GM23248 (cell line): Measurements from ENCODE around the gene GLRX2. TPM values are rescaled to one million over a fixed set of nuclear protein-coding genes. Genes with fewer than 3 reads are reported as not detected.

Source experiments
- DNase-seq: peaks from one replicate; pipeline ENCODE4 v3.0.0-alpha.2; 2015
- H2AFZ ChIP-seq: fragments of 200-600 bp; sonication (generic); 2 replicates; pipeline ENCODE4 v1.6.1; 2016; ENCODE audit warnings: antibody characterized with exemption
- H3F3A ChIP-seq: fragments of 200-600 bp; sonication (generic); 2 replicates; pipeline ENCODE4 v1.6.1; 2016; ENCODE audit warnings: mild to moderate bottlenecking, antibody characterized with exemption, mixed run types; ENCODE audit not compliant: insufficient read depth
- H3K27ac ChIP-seq: fragments of 200-600 bp; sonication (generic); 2 replicates; pipeline ENCODE4 v1.5.1; 2016; ENCODE audit warnings: mild to moderate bottlenecking
- H3K27me3 ChIP-seq: fragments of 200-600 bp; sonication (generic); replicated peaks from 2 replicates; pipeline ENCODE4 v1.6.1; 2016; ENCODE audit warnings: mild to moderate bottlenecking; ENCODE audit not compliant: insufficient read depth
- H3K36me3 ChIP-seq: fragments of 200-600 bp; sonication (generic); 2 replicates; pipeline ENCODE4 v1.6.1; 2016; ENCODE audit warnings: low read depth, mild to moderate bottlenecking
- H3K4me1 ChIP-seq: fragments of 200-600 bp; sonication (generic); 2 replicates; pipeline ENCODE4 v1.6.1; 2016; ENCODE audit warnings: mild to moderate bottlenecking; ENCODE audit not compliant: insufficient read depth
- H3K4me2 ChIP-seq: fragments of 200-600 bp; sonication (generic); one replicate; pipeline ENCODE4 v1.6.1; 2016; ENCODE audit warnings: mild to moderate bottlenecking; ENCODE audit not compliant: unreplicated experiment
- H3K4me3 ChIP-seq: fragments of 200-600 bp; sonication (generic); 2 replicates; pipeline ENCODE4 v1.5.1; 2016; ENCODE audit warnings: mild to moderate bottlenecking
- H3K79me2 ChIP-seq: fragments of 200-600 bp; sonication (generic); 2 replicates; pipeline ENCODE4 v1.6.1; 2016; ENCODE audit warnings: mild to moderate bottlenecking; ENCODE audit not compliant: insufficient read depth
- H3K9ac ChIP-seq: fragments of 200-600 bp; sonication (generic); 2 replicates; pipeline ENCODE4 v1.6.1; 2016; ENCODE audit warnings: mild to moderate bottlenecking
- H3K9me2 ChIP-seq: fragments of 200-600 bp; sonication (generic); 2 replicates; pipeline ENCODE4 v1.6.1; 2016; ENCODE audit warnings: mixed run types, mild to moderate bottlenecking, moderate library complexity; ENCODE audit not compliant: insufficient read depth
- H3K9me3 ChIP-seq: fragments of 200-600 bp; sonication (generic); one replicate; pipeline ENCODE4 v1.6.1; 2017; ENCODE audit warnings: low read depth
- H4K20me1 ChIP-seq: fragments of 200-600 bp; sonication (generic); 2 replicates; pipeline ENCODE4 v1.6.0; 2016; ENCODE audit not compliant: insufficient read depth
- EZH2 ChIP-seq: fragments of 200-600 bp; sonication (generic); IDR thresholded peaks from 2 replicates; pipeline ENCODE4 v1.6.1; 2018; ENCODE audit warnings: antibody characterized with exemption, mild to moderate bottlenecking; ENCODE audit not compliant: insufficient read depth, poor library complexity, severe bottlenecking
- EZH2phosphoT487 ChIP-seq: fragments of 200-600 bp; sonication (generic); IDR thresholded peaks from 2 replicates; pipeline ENCODE4 v1.6.1; 2018; ENCODE audit warnings: antibody characterized with exemption, moderate library complexity, mild to moderate bottlenecking, low read depth; ENCODE audit not compliant: insufficient read depth
- WGBS, 2 experiments: methylation state at CpG; one replicate each; pipeline ENCODE4 v1.1.6; 2015 to 2017; ENCODE audit warnings: low lambda C conversion rate in 2 of 2, low coverage in 1 of 2; ENCODE audit errors: missing lambda C conversion rate in 2 of 2; 5-methylcytosine and 5-hydroxymethylcytosine counted together
- in situ Hi-C: fragments of 300-500 bp; cut with MboI; formaldehyde crosslinking; loops from 2 replicates; pipeline ENCODE4 v1.15.0; 2020
- polyA plus RNA-seq: library from polyadenylated mRNA; unstranded; fragments of >200 nt; fragmentation: Nextera tagmentation; extraction: Ambion mirVana; gene quantifications from 2 replicates; pipeline ENCODE4 v1.2.1, GENCODE V29; 2016
- total RNA-seq: library from RNA; depleted of rRNA; stranded (reverse); fragments of >200 nt; shearing (Covaris generic); gene quantifications from 2 replicates; pipeline ENCODE4 v1.2.3, GENCODE V29; 2014

GLRX2 gene
- total and polyA plus RNA-seq, 2 experiments from 2014 or later: 10.7 to 57.5 TPM

- H3K4me2 ChIP-seq: no peak overlapping the region
- no peaks in the 10 kb centered on the region for H3K9me3 ChIP-seq
- H3K79me2 ChIP-seq: peaks cover 89% of the 10 kb centered on the region
- H3K27me3 ChIP-seq: no peaks in the 10 kb centered on the region
- peaks cover 5% of the 10 kb centered on the region; the same call in 1 of the 2 replicates for H3K36me3 ChIP-seq
- H4K20me1 ChIP-seq: no peaks in the 10 kb centered on the region
- H3K4me1 ChIP-seq: no peaks in the 10 kb centered on the region
- no peak for DNase-seq
- H3K9ac ChIP-seq: no peak overlapping the region
- H3K27ac ChIP-seq: no peak overlapping the region
- H3K9me2 ChIP-seq: no peaks in the 10 kb centered on the region
- in situ Hi-C loops: no loop called here
- TF ChIP-seq EZH2phosphoT487 (no peak), EZH2 (no peak)
- peaks cover 4% of the 10 kb centered on the region; the same call in 1 of the 2 replicates for H3F3A ChIP-seq
- 76 to 77% methylated on average over 2 of the region's 2 CpGs for WGBS, 2 experiments
- H3K4me3 ChIP-seq: no peak overlapping the region
- no peak overlapping the region for H2AFZ ChIP-seq
Measured at GRCh38 chr1:193070386-193070753, 34.8 kb downstream of the GLRX2 start.

DNA sequence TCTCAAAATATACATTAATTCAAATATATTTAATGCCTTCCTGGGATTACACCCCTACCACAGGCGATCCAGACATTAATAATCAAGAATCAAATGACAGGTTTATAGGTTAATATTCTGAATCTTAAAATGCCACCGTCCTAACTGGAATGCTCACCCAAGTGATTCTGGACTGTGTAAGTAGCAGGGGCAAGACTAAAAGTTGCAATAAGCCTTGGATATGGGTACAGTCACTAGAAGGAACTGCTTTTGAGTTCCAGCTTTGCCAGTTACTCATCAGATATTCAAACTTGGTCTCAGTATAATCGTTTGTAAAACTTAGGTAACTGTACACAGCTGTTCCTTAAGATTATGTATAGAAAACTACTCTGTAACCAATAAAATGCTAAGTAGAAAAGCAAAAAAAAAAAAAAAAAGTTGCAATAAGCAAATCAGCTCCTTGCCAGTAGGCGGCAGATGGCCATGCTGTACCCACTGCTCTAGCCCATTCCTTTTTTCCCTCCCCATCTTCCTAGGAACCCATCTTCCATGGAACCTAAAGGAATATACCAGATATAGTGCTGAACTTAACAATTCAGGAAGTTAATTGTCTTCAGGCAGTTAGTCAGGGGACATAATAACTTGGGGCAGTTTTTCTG is 35.3 kb downstream of the GLRX2 start:
- Histone ChIP-seq H3K9me3 (no peaks in the 10 kb centered on the region), H3F3A (peaks cover 4% of the 10 kb centered on the region; the same call in 1 of the 2 replicates), H3K79me2 (peaks cover 89% of the 10 kb centered on the region), H3K36me3 (peaks cover 5% of the 10 kb centered on the region; the same call in 1 of the 2 replicates), H3K9ac (no peak overlapping the region), H3K27ac (no peak overlapping the region), H3K4me3 (no peak overlapping the region), H2AFZ (no peak overlapping the region), H3K4me1 (no peaks in the 10 kb centered on the region), H3K9me2 (no peaks in the 10 kb centered on the region), H4K20me1 (no peaks in the 10 kb centered on the region), H3K4me2 (no peak overlapping the region), H3K27me3 (no peaks in the 10 kb centered on the region)
- in situ Hi-C loops: no loop called here
- peak; percentile 39 for DNase-seq
- TF ChIP-seq EZH2 (no peak), EZH2phosphoT487 (no peak)
- 96 to 98% methylated on average over 4 of the region's 4 CpGs for WGBS, 2 experiments

DNA sequence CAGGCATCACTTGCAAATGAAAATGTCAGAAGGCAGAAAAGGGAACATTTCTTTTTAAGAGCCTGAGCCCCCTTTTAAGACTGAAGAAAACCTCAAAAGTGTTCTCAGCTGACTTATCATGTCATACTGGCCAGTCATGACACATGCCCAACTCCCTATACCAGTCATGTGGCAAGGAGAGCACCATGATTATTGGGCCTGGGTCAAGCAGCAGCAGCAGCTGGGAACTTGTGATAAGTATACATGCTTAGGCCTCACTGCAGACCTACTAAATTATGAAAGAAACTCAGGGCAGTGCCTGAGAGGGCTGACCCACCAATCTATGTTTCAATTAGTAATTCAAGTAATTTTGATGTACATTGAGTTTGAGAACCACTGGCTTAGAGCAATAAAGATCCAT is 37.2 kb downstream of the GLRX2 start:
- no peaks in the 10 kb centered on the region for H3K9me2 ChIP-seq
- in situ Hi-C loops: no loop called here
- H3K79me2 ChIP-seq: peaks cover 98% of the 10 kb centered on the region
- H3K4me1 ChIP-seq: peaks cover 7% of the 10 kb centered on the region
- no peak overlapping the region for H3K9ac ChIP-seq
- H3K9me3 ChIP-seq: no peaks in the 10 kb centered on the region
- H2AFZ ChIP-seq: no peak overlapping the region
- TF ChIP-seq EZH2: no peak
- TF ChIP-seq EZH2phosphoT487: no peak
- H3K27me3 ChIP-seq: no peaks in the 10 kb centered on the region
- peaks cover 4% of the 10 kb centered on the region; the same call in 1 of the 2 replicates for H3F3A ChIP-seq
- peaks cover 5% of the 10 kb centered on the region for H4K20me1 ChIP-seq
- H3K36me3 ChIP-seq: peaks cover 5% of the 10 kb centered on the region; the same call in 1 of the 2 replicates
- no peak overlapping the region for H3K27ac ChIP-seq
- no peak overlapping the region for H3K4me3 ChIP-seq
- H3K4me2 ChIP-seq: no peak overlapping the region
- DNase-seq: no peak

DNA sequence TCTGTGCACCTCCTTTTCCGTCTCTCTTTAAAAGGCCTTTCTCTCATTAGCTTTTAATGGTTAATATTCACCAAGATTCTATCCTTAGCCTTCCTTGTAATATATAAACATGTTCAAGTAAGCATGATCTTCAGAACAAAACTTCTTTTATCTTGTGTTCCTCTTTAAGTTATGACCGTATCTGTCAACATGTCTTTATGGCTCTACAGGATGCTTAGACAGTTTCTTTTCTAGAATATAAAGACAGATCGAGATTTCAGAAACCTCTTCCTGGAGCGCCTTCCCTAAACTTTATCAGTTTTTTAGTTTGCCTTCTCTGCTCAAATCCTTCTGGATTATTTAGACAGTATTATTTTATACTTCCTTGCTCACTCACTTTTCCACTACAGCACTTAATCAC is 38.6 kb downstream of the GLRX2 start:
- H3K27ac ChIP-seq: no peak overlapping the region
- 88 to 89% methylated on average over 4 of the region's 4 CpGs for WGBS, 2 experiments
- peaks cover 5% of the 10 kb centered on the region; the same call in 1 of the 2 replicates for H3K36me3 ChIP-seq
- H3K4me2 ChIP-seq: no peak overlapping the region
- no peak overlapping the region for H2AFZ ChIP-seq
- H3K4me1 ChIP-seq: peaks cover 18% of the 10 kb centered on the region
- no peaks in the 10 kb centered on the region for H3K27me3 ChIP-seq
- H3F3A ChIP-seq: peaks cover 5% of the 10 kb centered on the region
- peaks cover 8% of the 10 kb centered on the region for H4K20me1 ChIP-seq
- no peaks in the 10 kb centered on the region for H3K9me3 ChIP-seq
- peaks cover 99% of the 10 kb centered on the region for H3K79me2 ChIP-seq
- TF ChIP-seq EZH2 (no peak), EZH2phosphoT487 (no peak)
- no peak overlapping the region for H3K4me3 ChIP-seq
- in situ Hi-C loops: no loop called here
- no peak overlapping the region for H3K9ac ChIP-seq
- DNase-seq: no peak
- no peaks in the 10 kb centered on the region for H3K9me2 ChIP-seq

GRCh38 chr1:193065954-193066353 is 39.3 kb downstream of the GLRX2 start:
- DNase-seq: no peak
- H4K20me1 ChIP-seq: peaks cover 8% of the 10 kb centered on the region
- no peak overlapping the region for H2AFZ ChIP-seq
- in situ Hi-C loops: no loop called here
- H3K9me2 ChIP-seq: no peaks in the 10 kb centered on the region
- H3K9ac ChIP-seq: no peak overlapping the region
- no peak for TF ChIP-seq EZH2
- no peak for TF ChIP-seq EZH2phosphoT487
- H3K27me3 ChIP-seq: no peaks in the 10 kb centered on the region
- H3K27ac ChIP-seq: no peak overlapping the region
- no peaks in the 10 kb centered on the region for H3K9me3 ChIP-seq
- peaks cover 5% of the 10 kb centered on the region; the same call in 1 of the 2 replicates for H3K36me3 ChIP-seq
- peaks cover 12% of the 10 kb centered on the region for H3F3A ChIP-seq
- peaks cover 99% of the 10 kb centered on the region for H3K79me2 ChIP-seq
- peaks cover 25% of the 10 kb centered on the region for H3K4me1 ChIP-seq
- no peak overlapping the region for H3K4me3 ChIP-seq
- H3K4me2 ChIP-seq: no peak overlapping the region
